ENCODE results near the gene EEF1A2.

EEF1A2 gene

GRCh38 chr20:63468421-63468820, 30.5 kb downstream of the EEF1A2 start:
- H3K4me3 ChIP-seq (ENCODE audit: low read depth, low read length), result no peak overlapping the region
- no peak for DNase-seq (ENCODE audit: low read depth)
- TF ChIP-seq, protein P1, sequence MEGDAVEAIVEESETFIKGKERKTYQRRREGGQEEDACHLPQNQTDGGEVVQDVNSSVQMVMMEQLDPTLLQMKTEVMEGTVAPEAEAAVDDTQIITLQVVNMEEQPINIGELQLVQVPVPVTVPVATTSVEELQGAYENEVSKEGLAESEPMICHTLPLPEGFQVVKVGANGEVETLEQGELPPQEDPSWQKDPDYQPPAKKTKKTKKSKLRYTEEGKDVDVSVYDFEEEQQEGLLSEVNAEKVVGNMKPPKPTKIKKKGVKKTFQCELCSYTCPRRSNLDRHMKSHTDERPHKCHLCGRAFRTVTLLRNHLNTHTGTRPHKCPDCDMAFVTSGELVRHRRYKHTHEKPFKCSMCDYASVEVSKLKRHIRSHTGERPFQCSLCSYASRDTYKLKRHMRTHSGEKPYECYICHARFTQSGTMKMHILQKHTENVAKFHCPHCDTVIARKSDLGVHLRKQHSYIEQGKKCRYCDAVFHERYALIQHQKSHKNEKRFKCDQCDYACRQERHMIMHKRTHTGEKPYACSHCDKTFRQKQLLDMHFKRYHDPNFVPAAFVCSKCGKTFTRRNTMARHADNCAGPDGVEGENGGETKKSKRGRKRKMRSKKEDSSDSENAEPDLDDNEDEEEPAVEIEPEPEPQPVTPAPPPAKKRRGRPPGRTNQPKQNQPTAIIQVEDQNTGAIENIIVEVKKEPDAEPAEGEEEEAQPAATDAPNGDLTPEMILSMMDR (IDR thresholded peaks at IDR 0.05; ENCODE audit: insufficient read depth, low read depth, low read length, missing control alignments), result no peak

DNA sequence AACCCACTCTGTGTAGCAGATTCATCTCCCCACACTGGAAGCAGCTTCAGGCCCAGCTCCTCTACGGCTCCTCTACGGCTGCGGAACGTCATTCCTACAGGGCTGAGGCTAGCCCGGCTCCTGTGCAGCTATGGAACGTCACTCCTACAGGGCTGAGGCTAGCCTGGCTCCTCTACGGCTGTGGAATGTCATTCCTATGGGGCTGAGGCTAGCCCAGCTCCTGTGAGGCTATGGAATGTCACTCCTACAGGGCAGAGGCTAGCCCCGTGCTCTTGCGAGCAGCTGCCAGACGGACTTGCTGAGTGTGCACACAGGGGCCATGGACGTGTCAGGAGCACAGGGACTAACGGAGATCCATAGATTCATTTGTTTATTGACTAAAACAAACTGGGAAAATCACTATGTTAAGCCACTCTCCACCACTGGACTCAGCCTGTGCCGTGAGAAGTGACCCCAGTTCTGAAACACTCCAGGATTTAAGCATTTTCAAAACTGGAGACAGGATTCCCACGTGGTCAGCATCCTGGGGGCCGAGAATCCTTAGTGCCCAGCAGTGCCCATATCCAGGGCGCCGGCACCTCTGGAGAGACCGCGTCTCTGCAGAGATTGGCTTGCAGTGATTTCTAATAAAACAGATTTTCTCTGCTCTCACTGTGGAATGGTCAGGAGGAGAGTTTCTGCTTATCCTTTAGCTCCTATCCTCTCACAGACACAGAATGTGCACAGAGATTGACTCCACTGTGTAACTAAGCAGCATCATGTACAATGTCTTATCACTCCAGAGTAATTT, 31.4 kb downstream of the EEF1A2 start:
- H3K4me3 ChIP-seq (ENCODE audit: low read depth, low read length), result no peak overlapping the region
- no peak for DNase-seq (ENCODE audit: low read depth)
- TF ChIP-seq, protein P1 (IDR thresholded peaks at IDR 0.05; ENCODE audit: insufficient read depth, low read depth, low read length, missing control alignments), result no peak

DNA sequence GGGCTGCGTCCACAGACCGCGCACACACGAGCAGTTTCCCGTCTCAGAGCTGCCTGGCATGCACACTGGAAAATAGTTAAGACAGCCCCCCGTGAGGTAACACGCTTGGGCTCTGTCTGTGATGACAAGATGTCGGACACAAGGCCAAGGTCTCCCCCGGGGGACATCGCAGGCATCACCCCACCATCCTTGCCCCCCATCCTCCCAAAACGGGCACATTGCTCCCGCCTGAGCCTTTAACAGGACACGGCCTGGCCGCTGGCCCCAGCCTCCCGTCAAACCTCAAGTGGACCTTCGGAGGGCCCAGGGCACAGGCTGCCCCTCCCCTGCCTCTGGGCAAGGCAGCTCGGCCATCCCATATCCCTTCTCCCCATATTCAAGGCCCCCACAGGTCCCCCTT, 32.0 kb downstream of the EEF1A2 start:
- no peak for DNase-seq (ENCODE audit: low read depth)
- no peak overlapping the region for H3K4me3 ChIP-seq (ENCODE audit: low read depth, low read length)
- TF ChIP-seq, protein P1 (IDR thresholded peaks at IDR 0.05; ENCODE audit: insufficient read depth, low read depth, low read length, missing control alignments), result no peak

DNA sequence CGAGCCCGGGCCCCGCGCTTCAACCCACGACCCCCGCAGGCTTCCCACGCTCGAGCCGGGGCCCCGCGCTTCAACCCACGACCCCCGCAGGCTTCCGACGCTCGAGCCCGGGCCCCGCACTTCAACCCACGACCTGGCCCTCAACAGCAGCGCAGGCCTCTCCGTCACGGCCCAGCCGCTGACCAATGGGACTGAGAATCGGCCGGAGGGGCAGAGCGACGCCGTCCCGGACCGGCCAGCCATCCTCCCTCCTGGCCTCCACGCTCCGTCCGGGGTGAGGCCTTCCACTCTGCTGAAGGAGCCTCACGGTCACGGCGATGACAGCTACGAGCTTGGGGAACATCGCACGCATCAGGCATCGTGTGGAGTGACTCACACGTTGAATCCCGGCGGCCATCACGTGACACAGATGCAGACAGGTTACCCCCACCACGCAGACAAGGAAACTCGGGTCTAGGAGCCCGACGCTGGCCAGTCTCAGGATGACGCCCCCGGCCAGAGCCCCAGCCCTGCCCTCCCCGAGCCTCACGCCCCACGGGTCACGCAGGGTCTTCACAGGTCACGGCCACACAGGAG, 32.5 kb downstream of the EEF1A2 start:
- TF ChIP-seq, protein P1 (IDR thresholded peaks at IDR 0.05; ENCODE audit: insufficient read depth, low read depth, low read length, missing control alignments), result no peak
- no peak overlapping the region for H3K4me3 ChIP-seq (ENCODE audit: low read depth, low read length)

DNA sequence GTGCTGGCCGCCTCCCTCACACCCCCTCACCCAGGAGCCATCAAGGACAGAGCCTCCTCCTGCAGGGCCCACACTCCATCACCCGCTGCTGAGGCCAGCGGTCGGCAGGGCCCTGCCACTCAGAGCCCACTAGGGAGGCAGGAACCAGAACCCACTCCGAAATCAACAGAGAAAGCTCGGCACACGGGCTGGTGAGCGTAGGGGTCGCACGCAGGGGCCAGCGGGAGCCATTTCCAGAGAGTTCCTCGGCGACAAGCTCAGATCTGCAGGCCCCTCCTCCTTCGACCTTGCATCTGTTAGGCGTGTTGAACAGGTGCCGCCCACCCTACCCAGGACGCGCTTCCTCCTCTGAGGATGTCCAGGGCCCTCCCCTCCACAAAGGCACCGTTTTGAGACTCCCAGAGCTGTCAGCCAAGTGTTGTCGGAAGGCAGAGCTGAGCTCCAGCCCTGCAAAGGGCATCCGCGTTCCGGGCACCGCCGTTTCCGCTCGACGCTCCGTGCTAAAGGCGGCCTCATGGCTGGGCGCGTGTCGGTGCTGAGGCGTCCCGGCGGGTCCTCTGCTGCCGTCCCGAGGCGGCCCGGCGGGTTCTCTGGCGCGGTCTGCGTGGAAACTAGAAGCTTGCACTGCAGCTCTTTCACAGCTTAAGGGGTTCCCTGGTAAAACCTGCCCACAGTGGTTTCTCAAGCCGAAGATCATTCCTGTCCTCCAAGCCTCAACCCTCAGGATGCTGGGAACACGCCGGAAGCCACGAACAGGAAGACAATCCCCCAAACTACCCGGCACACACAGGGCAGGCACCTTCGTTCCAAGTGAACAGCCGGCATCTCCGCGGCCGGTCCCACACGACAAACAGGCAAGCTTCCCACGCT, 33.3 kb downstream of the EEF1A2 start:
- no peak overlapping the region for H3K4me3 ChIP-seq (ENCODE audit: low read depth, low read length)
- no peak for DNase-seq (ENCODE audit: low read depth)
- TF ChIP-seq, protein P1 (IDR thresholded peaks at IDR 0.05; ENCODE audit: insufficient read depth, low read depth, low read length, missing control alignments), result no peak

More for the DNA sequence above, 32.5 kb downstream of the EEF1A2 start:
- no peak for DNase-seq (ENCODE audit: low read depth)

DNA sequence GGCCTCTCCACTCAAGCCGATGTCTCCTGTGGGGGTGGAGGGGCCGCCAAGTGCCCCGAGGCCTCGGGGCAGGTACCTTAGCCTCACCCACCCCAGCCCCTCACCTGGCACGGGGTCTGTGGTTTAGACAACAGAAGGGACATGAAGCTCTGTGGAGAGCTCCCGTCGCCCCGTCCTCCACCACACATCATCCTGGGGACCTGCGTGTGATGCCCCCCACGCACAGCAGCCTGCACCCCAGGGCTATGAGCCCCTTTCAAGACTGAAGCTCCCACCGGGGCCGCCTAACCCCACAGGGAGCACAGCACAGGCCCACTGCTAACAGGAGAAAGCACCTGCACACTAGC, 34.6 kb downstream of the EEF1A2 start:
- TF ChIP-seq, protein P1 (IDR thresholded peaks at IDR 0.05; ENCODE audit: insufficient read depth, low read depth, low read length, missing control alignments), result no peak
- DNase-seq (ENCODE audit: low read depth), result no peak
- H3K4me3 ChIP-seq (ENCODE audit: low read depth, low read length), result no peak overlapping the region
